ENCODE measurements around the gene OBSCN.

DNA sequence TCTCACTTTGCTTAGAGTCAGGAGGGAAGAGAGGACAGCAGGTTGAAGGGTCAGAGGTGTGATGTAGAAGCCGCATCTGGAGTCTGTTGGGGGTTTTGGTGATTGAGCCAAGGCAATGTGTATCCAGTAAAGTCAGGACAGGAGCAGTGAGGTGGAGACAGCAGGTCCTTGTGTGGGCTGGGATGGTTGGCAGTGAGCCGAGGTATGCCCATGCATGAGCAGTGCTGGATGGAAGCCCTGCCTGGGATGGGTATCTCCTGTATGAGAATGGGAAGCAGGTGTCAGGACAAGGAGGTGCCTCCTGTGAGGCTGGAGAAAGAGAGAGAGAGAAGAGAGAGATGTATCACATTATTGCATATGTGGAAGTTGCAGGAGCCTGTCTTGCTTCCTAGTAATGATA, 90.0 kb downstream of the OBSCN start:
- TF ChIP-seq POLR2A (IDR thresholded peaks at IDR 0.05; ENCODE audit: low read depth, low read length) (no peak), POLR2AphosphoS5 (IDR thresholded peaks at IDR 0.05; ENCODE audit: low read depth, low read length) (no peak), TAF1 (IDR thresholded peaks at IDR 0.05; ENCODE audit: low read depth, low read length) (no peak)

Data from GM12891 (cell line).